Liver (tissue), 9 donors: ENCODE data around the gene STX1A. TPM values are rescaled to one million over a fixed set of nuclear protein-coding genes. Genes with fewer than 3 reads are reported as not detected.

Experiments
- DNase-seq: peaks from one replicate; pipeline ENCODE4 v3.0.0-alpha.2; 2017; ENCODE audit warnings: low spot score
- H3K27ac ChIP-seq, 2 donors: one replicate each; pipeline ENCODE4 v1.7.0; 2013; ENCODE audit warnings: inconsistent platforms in 2 of 2, low read length in 2 of 2, control low read depth in 1 of 2, low read depth in 1 of 2, mild to moderate bottlenecking in 1 of 2
- H3K27me3 ChIP-seq, 4 donors: one replicate each; pipeline versions ENCODE4 v1.6.1 to v1.7.0; 2013; ENCODE audit warnings: low read length in 3 of 4, inconsistent platforms in 1 of 4, mild to moderate bottlenecking in 1 of 4, moderate library complexity in 1 of 4; ENCODE audit not compliant: control insufficient read depth in 4 of 4, insufficient read depth in 4 of 4
- H3K36me3 ChIP-seq, 4 donors: one replicate each; pipeline versions ENCODE4 v1.6.1 to v1.7.0; 2013; ENCODE audit warnings: low read length in 3 of 4, mild to moderate bottlenecking in 3 of 4, low read depth in 1 of 4, moderate library complexity in 1 of 4; ENCODE audit not compliant: control insufficient read depth in 4 of 4, insufficient read depth in 3 of 4
- H3K4me1 ChIP-seq, 4 donors: one replicate each; pipeline versions ENCODE4 v1.6.1 to v1.7.0; 2013; ENCODE audit warnings: low read length in 3 of 4, mild to moderate bottlenecking in 3 of 4, moderate library complexity in 1 of 4; ENCODE audit not compliant: control insufficient read depth in 4 of 4, insufficient read depth in 4 of 4
- H3K4me3 ChIP-seq, 3 donors: one replicate each; pipeline versions ENCODE4 v1.6.1 to v1.7.0; 2013; ENCODE audit warnings: low read length in 3 of 3, control low read depth in 1 of 3, low read depth in 1 of 3, mild to moderate bottlenecking in 1 of 3
- H3K9ac ChIP-seq, 2 donors: one replicate each; pipeline ENCODE4 v1.7.0; 2013; ENCODE audit warnings: low read length in 2 of 2, mild to moderate bottlenecking in 2 of 2, moderate library complexity in 2 of 2, control low read depth in 1 of 2, low read depth in 1 of 2
- H3K9me3 ChIP-seq, 4 donors: one replicate each; pipeline versions ENCODE4 v1.6.1 to v1.7.0; 2013; ENCODE audit warnings: low read length in 3 of 4; ENCODE audit not compliant: control insufficient read depth in 4 of 4
- ATF3 ChIP-seq: IDR thresholded peaks from 2 replicates; pipeline ENCODE4 v1.6.1; 2016; ENCODE audit warnings: antibody characterized with exemption
- EGR1 ChIP-seq, 2 donors: IDR thresholded peaks; 2 replicates each; pipeline ENCODE4 v1.6.1; 2016 to 2018; ENCODE audit warnings: antibody characterized with exemption in 2 of 2, low read depth in 2 of 2
- FOXA1 ChIP-seq: IDR thresholded peaks from 2 replicates; pipeline ENCODE4 v1.6.1; 2016; ENCODE audit warnings: antibody characterized with exemption
- FOXA2 ChIP-seq: IDR thresholded peaks from 2 replicates; pipeline ENCODE4 v1.6.1; 2016; ENCODE audit warnings: antibody characterized with exemption
- GABPA ChIP-seq, 2 donors: IDR thresholded peaks in 1 of 2; conservative IDR thresholded peaks in 1 of 2; 2 replicates each; pipeline ENCODE4 v1.6.1; 2016; ENCODE audit warnings: antibody characterized with exemption in 2 of 2, mild to moderate bottlenecking in 1 of 2, moderate library complexity in 1 of 2
- HNF4A ChIP-seq, 2 donors: conservative IDR thresholded peaks; 2 replicates each; pipeline ENCODE4 v1.6.1; 2016; ENCODE audit warnings: antibody characterized with exemption in 2 of 2, mild to moderate bottlenecking in 2 of 2
- HNF4G ChIP-seq: IDR thresholded peaks from 2 replicates; pipeline ENCODE4 v1.6.1; 2016; ENCODE audit warnings: antibody characterized with exemption
- JUND ChIP-seq, 2 donors: IDR thresholded peaks; 2 replicates each; pipeline ENCODE4 v1.6.1; 2016; ENCODE audit warnings: antibody characterized with exemption in 2 of 2
- MAX ChIP-seq: IDR thresholded peaks from 2 replicates; pipeline ENCODE4 v1.6.1; 2016; ENCODE audit warnings: antibody characterized with exemption
- NR2F2 ChIP-seq: IDR thresholded peaks from 2 replicates; pipeline ENCODE4 v1.6.1; 2016; ENCODE audit warnings: antibody characterized with exemption
- RAD21 ChIP-seq, 2 donors: IDR thresholded peaks; 2 replicates each; pipeline ENCODE4 v1.6.1; 2016; ENCODE audit warnings: antibody characterized with exemption in 2 of 2, mild to moderate bottlenecking in 2 of 2
- REST ChIP-seq: IDR thresholded peaks from 2 replicates; pipeline ENCODE4 v1.6.1; 2016; ENCODE audit warnings: antibody characterized with exemption, mild to moderate bottlenecking
- RXRA ChIP-seq, 2 donors: IDR thresholded peaks; 2 replicates each; pipeline ENCODE4 v1.6.1; 2017 to 2018; ENCODE audit warnings: antibody characterized with exemption in 2 of 2, mild to moderate bottlenecking in 1 of 2
- TAF1 ChIP-seq: conservative IDR thresholded peaks from 2 replicates; pipeline ENCODE4 v1.6.1; 2016; ENCODE audit warnings: antibody characterized with exemption, mild to moderate bottlenecking
- YY1 ChIP-seq: IDR thresholded peaks from 2 replicates; pipeline ENCODE4 v1.6.1; 2016; ENCODE audit warnings: antibody characterized with exemption, mild to moderate bottlenecking
- ZBTB33 ChIP-seq: IDR thresholded peaks from 2 replicates; pipeline ENCODE4 v1.6.1; 2016; ENCODE audit warnings: antibody characterized with exemption
- WGBS: extraction: QIAGEN DNeasy Blood & Tissue Kit; methylation state at CpG from one replicate; pipeline ENCODE4 v1.1.7; 2013; 5-methylcytosine and 5-hydroxymethylcytosine counted together
- polyA plus RNA-seq, 2 donors: library from polyadenylated mRNA; stranded (reverse) in 1 of 2; unstranded in 1 of 2; fragments of 200-250 nt in 1 of 2; fragments of >200 nt in 1 of 2; fragmentation: Nextera tagmentation in 1 of 2; extraction: Ambion mirVana in 1 of 2; gene quantifications; one replicate each; pipeline versions ENCODE4 v1.2.1 to v1.2.3, GENCODE V29; 2013 to 2015
- total RNA-seq, 2 donors: library from RNA; depleted of rRNA; stranded (reverse); fragments of >200 nt; gene quantifications; one replicate each; pipeline ENCODE4 v1.2.3, GENCODE V29; 2014
- TF ChIP-seq, protein P1 (sequence below): fragments of 150-350 bp; IDR thresholded peaks from 2 replicates; pipeline ENCODE4 v1.5.1; 2017; ENCODE audit warnings: improper control_type of control experiment, low read depth, low read length; ENCODE audit not compliant: missing input control
- donor health status: healthy.
- donor health status: healthy.
- donor health status: healthy.
- donor health status: healthy.
- donor health status: healthy.

The STX1A gene
- total and polyA plus RNA-seq, 4 donors = 0.49 to 1.9 (median 1.1) TPM

DNA sequence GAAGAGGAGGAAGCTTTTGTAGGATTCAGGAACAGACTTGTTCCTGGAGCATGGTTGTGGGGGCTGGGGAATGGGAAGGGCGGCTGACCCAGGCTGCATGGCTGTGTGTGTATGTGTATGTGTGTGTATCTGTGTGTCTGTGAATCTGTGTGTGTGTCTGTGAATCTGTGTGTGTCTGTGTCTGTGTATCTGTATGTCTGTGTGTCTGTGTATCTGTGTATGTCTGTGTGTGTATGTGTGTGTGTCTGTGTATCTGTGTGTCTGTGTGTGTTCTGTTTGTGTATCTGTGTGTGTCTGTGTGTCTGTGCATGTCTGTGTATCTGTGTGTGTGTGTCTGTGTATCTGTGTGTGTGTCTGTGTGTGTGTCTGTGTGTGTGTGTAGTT lies 6.6 kb upstream of the STX1A start (continued):
- TF ChIP-seq, protein P1, sequence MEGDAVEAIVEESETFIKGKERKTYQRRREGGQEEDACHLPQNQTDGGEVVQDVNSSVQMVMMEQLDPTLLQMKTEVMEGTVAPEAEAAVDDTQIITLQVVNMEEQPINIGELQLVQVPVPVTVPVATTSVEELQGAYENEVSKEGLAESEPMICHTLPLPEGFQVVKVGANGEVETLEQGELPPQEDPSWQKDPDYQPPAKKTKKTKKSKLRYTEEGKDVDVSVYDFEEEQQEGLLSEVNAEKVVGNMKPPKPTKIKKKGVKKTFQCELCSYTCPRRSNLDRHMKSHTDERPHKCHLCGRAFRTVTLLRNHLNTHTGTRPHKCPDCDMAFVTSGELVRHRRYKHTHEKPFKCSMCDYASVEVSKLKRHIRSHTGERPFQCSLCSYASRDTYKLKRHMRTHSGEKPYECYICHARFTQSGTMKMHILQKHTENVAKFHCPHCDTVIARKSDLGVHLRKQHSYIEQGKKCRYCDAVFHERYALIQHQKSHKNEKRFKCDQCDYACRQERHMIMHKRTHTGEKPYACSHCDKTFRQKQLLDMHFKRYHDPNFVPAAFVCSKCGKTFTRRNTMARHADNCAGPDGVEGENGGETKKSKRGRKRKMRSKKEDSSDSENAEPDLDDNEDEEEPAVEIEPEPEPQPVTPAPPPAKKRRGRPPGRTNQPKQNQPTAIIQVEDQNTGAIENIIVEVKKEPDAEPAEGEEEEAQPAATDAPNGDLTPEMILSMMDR = no peak
- TF ChIP-seq ATF3 (no peak), HNF4G (no peak), EGR1 (IDR thresholded peaks at IDR 0.05; ENCODE audit: low read depth in 2 of 2) (no peak), MAX (no peak), JUND (IDR thresholded peaks at IDR 0.05) (no peak)

DNA sequence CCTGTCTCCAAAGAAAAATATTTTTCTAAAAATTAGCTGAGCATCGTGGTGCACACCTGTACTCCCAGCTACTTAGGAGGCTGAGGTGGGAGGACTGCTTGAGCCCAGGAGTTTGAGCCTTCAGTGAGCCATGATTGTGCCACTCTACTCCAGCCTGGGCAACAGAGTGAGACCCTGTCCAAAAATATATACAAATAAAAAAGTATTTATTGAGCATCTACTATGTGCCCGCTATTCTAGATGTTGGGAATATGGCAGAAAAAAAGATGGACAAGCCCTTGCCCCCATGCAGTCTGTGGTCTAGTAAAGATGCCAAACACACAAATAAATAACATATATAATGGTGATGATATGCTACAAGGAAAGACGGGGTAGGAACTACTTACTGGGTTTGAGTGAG lies 4.3 kb upstream of the STX1A start:
- H3K4me3 ChIP-seq = no peak overlapping the region
- H3K36me3 ChIP-seq = no peaks in the 10 kb centered on the region
- WGBS = 95% methylated on average over 3 of the region's 3 CpGs
- H3K4me1 ChIP-seq = peaks cover 9 to 27% (median 18%) of the 10 kb centered on the region in 4 donors
- no peak overlapping the region for H3K27ac ChIP-seq
- TF ChIP-seq ATF3 = no peak
- no peak for TF ChIP-seq NR2F2
- TF ChIP-seq FOXA1 = no peak
- TF ChIP-seq MAX = no peak
- TF ChIP-seq HNF4A (conservative IDR thresholded peaks at IDR 0.05) = no peak
- no peak for TF ChIP-seq YY1
- TF ChIP-seq ZBTB33 = no peak
- TF ChIP-seq GABPA (IDR thresholded peaks at IDR 0.05 in 1 of 2, conservative IDR thresholded peaks at IDR 0.05 in 1 of 2) = no peak
- TF ChIP-seq EGR1 (IDR thresholded peaks at IDR 0.05; ENCODE audit: low read depth in 2 of 2) = no peak
- no peak for TF ChIP-seq TAF1
- TF ChIP-seq FOXA2 = no peak
- TF ChIP-seq RXRA (IDR thresholded peaks at IDR 0.05) = no peak
- TF ChIP-seq JUND (IDR thresholded peaks at IDR 0.05) = no peak
- no peak for TF ChIP-seq HNF4G
- TF ChIP-seq RAD21 (IDR thresholded peaks at IDR 0.05) = no peak
- no peak for TF ChIP-seq REST
- no peaks in the 10 kb centered on the region for H3K9me3 ChIP-seq
- no peak for DNase-seq
- H3K9ac ChIP-seq = no peak overlapping the region
- no peaks in the 10 kb centered on the region for H3K27me3 ChIP-seq
